SHP77 (cell line): ENCODE results near the gene ARF1.
A peak's percentile ranks its signal among the peaks of the same experiment; 100 is the strongest.

Experiments used
- DNase-seq, 2 experiments: peaks; one replicate each; lab custom pipeline; 2025; lab: John Stamatoyannopoulos, UW

The ARF1 gene

DNA sequence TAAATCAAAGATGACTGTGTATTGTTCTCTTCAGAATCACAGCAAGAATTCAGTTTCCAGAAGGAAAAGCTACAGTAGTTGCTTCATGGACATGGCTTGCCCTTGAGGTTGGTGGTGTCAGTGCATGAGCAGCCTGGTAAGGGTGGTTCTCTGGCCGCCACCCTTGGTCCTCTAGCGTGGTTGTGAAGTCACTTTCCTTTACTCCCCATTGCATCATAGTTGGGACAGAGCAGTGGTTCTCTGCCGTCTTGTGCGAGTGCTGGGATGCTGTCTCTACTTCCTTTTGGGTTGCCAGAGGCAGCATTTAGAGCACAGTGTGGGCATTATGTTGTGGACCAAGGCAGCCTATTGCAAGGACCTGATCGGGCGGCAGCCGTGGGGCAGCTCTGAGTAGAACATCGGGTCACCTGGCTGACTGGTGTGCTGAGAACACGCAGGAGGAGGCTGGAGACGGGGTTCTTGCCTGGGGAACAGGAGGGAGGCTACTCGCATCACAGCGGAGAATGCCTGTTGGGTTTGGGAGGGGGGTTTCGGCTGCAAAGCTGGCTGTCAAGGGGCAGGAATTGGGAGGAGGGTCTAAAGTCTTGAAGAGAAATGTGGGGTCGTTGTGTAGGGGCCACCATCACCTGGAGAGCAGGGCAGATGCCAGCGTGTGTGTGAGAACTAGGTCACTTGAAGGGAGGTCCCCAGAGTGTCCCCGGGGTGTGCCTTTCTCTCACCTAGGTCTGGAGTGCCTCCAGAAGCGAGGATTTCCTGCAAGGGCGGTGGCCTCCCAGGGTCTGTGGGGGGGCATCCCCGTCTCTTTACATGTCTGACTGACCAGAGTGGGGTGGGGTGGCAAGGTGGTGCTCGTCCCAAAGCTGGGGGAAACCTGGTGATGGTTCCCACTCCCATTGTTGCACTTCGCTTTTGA lies 6.3 kb downstream of the ARF1 start:
- DNase-seq, result no peak

DNA sequence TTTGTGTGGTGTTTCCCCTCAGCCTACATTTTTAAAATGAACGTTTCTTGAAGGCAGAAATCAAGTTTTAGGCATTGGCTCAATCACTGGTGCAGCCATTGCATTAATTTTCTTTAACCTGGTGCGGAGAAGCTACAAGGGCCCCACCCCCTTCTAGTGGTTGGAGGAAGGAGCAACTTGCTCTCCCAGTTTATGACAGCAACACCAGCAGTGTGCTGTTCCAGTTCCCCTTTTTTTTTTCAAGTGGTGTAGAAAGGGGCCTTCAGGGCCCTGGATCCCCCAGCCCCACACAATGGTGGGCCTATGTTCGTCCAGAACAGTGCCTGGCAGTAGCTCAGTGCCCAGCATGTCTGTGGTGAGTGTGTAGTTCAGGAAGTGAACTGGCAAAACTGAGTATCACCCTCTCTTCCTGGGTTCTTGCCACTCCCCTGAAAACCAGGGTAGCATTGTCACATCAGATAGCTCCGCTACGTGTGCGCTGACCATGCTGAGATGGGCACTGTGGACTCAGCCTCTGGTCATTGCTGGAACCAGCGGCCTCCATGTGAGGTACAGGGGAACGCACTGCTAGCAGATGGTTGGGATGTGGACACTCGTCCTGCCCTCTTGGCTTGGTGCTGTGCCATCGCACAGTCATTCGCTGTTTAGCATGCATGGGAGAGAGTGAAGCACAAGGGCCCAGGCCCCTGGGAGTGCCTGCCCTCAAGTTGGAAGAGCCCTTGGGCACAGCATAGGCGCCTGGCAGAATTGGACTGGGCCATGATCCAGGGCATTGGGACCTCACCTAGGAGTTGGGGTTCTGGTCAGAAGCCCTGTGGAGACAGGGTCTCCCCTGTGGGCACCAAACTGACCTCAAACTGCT lies 7.2 kb downstream of the ARF1 start:
- no peak for DNase-seq

DNA sequence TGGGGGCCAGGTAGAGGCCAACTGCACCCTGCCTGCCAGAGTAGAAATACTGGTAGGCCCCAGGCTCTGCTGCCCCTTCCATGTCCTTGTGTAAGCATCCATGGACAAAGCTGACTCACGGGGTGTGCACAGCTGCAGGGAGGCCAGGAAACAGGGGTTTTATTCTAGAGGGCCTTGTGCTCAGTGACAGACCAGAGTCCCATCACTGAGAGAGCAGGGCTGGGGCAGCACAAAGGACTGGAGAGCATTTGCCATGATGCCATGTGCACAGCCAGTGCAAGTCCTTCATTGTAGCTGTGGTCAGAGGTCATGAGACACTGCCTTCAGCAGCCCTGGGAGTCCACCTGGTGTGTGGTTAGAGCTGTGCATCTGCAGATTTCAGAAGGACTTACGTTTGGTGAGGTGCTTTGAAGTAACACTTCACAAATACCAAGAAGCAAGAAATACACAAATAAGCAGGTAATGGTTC lies 8.1 kb downstream of the ARF1 start:
- no peak for DNase-seq

DNA sequence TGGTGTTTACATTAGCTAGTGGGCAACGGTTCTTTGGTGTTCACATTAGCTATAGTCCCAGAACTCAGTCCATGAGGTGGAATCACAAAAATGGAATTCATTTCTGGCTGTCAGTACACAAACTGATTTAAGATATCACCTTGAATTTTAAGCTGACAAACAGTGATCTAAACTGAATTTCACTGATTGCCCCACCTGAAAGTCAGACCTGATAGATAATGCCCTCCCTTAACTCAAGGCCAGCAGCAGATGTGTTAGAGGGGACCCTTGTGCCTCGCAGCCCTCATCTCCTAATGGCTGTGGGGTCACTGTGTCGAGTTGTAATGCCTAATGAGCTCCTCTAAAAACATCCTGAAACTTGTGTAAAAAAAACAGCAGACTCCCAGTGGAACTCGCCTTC lies 8.6 kb downstream of the ARF1 start:
- DNase-seq, result no peak

DNA sequence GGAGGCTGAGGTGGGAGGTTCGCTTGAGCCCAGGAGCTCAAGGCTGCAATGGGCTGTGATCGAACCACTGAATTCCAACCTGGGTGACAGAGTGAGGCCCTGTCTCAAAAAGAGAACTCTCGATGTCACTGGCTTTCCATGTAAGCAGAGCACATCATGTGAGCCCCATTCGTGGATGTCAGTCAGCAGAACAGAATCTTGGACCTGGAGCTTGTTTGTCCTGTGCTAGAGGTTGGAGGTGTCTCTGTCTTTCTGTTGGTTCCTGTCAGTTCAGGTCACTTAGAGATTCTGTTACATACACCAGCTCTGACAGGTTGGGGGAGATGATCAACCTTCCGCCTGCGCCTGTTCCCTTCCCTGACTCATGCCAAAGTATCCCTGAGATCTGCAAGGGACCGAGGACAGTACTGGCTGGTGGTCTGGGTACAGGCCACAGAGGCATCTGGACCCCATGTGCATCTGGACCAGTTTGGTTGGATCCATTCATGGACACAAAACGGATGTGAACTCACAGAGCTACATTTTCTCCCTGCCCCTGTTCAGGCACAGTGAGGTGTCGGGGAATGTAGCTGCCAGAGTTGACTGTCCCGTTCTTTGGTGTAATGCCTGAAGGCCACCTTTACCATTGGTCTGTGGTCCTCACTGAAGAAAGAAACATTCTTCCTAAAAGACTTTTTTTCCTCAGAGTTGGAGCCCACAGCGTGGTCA lies 10.0 kb downstream of the ARF1 start:
- DNase-seq, result no peak

DNA sequence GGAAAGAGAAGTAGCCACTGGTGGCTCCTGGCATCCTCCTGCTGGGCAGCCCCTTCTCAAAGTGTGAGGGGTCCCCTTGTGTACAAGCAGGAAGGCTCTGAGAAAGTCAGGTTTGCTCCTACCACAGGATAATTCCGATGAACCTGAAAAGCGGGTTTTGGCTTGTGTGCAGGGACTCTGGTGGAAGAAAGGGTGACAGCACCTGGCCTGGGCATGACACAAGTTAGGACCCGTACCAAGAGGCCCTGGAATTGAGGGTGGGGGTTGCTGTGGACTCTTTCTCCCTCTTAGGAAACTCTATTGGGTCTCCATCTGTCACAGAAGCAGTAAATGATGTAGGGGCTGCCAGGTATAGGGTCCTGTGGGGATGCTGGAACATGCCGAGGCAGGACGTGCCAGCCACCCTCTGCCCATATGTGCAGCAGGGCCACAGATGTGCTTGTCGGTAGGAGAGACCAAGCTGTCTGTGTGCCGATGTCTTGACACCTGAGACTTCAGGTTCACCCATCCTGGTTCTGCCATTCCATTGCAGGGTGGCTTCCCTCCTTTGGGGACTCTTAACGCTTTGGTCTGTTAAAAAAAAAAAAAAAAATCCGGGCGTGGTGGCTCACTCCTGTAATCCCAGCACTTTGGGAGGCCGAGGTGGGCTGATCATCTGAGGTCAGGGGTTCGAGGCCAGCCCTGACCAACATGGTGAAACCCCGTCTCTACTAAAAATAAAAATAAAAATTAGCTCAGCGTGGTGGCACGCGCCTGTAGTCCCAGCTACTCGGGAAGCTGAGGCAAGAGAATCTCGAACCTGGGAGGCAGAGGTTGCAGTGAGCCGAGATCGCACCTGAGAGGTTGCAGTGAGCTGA lies 10.8 kb downstream of the ARF1 start:
- DNase-seq, result no peak

DNA sequence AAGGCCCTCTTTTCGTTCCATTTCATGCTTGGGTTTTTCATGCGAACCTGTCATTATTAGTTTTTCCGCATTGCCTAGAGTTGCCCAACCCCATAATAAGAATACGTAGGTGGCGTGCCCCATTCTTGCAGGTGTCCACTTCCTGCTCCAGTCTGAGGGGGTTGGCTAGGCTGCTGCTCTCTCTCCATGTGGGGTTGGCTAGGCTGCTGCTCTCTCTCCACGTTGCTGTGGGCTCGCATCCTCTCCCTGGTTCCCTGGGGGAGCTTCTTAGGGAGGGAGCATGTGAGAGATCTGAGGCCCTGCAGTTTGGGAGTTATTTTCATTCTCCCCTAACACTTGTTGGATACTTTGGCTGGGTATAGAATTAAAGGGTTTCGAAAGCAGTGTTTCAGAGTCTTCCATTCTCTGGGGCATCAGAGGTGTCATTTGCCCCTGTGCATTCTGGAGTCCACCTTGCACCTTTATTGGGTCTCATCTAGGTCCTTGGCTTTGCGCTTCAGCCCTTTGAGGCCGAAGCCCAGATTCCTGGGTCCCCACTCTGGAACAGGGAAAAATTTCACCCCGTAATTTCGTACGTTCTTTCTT lies 12.0 kb downstream of the ARF1 start:
- no peak for DNase-seq

DNA sequence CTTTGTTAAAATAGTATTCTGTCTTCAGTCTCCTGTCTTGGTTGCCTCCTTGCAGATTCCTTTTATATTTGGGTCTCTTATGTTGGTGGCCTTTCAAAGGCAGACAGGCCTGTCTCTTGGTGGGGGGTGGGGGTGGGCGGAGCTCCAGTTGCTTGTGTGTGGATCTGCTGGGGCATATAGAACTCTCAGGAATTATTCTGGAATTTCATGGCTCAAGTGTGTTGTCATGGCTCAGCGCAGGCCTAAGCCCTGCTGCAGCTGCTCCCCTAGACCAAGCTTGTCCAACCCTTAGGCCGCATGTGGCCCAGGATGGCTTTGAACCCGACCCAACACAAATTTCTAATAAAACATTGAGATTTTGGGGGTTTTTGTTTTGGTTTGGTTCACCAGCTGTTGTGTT lies 12.7 kb downstream of the ARF1 start:
- no peak for DNase-seq

DNA sequence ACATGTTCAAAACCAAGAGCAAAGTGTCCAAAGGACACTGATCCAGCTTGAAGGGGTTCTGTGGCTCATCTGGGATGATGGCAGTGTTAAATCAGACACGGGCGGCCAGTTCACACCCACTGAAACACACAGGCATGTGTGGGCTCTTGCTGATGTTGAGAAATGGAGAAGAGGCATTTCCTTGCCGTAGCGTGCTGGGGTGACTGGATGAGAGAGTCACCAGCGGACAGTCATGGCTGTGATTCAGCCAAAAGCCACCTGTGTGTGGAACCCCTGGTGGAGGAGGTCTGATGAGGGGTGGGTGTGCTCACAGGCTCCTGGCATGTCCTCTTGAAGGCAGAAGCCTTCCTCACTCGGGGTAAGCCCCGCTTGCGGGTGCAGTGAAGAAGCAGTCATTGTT lies 13.4 kb downstream of the ARF1 start:
- no peak for DNase-seq

DNA sequence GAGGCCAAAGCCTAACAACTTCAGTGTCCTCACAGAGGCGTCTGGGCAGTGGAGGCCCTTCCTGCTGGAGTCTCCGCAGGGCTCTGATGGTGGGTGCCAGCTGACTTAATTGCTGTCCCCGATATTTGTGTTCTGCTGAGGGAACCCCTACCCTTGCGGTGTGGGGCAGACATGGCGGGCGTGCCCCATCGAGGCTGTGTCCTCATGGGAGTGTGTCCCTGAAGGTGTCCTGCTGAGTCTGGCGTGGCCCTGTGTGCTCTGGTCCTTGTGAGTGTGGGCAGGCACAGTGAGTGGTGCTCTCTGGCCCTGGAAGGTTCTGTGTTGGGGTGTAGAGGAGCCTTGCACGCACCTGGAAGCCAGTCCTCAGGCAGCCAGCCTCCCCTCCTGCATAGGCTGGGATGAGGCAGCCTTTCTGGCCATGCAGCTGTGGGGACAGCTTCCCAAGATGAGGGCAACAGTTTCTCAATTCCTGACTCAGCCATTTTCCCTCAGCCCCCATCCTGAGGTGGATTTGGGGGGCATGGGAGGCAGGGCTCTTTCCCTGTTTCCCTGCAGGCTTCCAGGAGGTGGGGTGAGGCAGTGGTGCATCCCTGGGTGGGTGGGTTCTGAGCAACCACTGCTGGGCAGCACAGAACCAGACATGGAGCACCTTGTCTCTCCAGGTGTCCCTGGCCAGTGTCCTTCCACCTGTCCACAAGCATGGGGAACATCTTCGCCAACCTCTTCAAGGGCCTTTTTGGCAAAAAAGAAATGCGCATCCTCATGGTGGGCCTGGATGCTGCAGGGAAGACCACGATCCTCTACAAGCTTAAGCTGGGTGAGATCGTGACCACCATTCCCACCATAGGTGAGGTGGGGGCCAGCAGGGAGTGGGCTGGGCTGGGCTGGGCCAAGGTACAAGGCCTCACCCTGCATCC lies 14.2 kb downstream of the ARF1 start:
- no peak for DNase-seq

DNA sequence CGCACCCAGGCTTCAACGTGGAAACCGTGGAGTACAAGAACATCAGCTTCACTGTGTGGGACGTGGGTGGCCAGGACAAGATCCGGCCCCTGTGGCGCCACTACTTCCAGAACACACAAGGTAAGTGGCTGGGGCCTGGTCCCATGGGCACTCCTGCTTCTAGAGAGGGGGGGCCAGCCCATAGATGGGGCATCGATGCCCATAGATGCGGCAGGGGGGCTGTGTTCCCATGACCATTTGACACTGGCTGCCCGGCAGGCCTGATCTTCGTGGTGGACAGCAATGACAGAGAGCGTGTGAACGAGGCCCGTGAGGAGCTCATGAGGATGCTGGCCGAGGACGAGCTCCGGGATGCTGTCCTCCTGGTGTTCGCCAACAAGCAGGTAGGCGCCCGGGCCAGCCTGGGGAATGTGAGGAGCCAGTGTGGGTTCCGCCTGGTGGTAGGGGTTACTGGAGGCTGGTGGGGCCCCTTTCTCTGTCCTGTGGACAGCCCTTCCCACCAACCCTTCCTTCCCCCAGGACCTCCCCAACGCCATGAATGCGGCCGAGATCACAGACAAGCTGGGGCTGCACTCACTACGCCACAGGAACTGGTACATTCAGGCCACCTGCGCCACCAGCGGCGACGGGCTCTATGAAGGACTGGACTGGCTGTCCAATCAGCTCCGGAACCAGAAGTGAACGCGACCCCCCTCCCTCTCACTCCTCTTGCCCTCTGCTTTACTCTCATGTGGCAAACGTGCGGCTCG lies 15.0 kb downstream of the ARF1 start:
- DNase-seq, result no peak

DNA sequence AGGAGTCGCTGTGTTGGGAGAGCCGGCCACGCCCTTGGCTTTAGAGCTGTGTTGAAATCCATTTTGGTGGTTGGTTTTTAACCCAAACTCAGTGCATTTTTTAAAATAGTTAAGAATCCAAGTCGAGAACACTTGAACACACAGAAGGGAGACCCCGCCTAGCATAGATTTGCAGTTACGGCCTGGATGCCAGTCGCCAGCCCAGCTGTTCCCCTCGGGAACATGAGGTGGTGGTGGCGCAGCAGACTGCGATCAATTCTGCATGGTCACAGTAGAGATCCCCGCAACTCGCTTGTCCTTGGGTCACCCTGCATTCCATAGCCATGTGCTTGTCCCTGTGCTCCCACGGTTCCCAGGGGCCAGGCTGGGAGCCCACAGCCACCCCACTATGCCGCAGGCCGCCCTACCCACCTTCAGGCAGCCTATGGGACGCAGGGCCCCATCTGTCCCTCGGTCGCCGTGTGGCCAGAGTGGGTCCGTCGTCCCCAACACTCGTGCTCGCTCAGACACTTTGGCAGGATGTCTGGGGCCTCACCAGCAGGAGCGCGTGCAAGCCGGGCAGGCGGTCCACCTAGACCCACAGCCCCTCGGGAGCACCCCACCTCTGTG lies 15.9 kb downstream of the ARF1 start:
- DNase-seq, result no peak

DNA sequence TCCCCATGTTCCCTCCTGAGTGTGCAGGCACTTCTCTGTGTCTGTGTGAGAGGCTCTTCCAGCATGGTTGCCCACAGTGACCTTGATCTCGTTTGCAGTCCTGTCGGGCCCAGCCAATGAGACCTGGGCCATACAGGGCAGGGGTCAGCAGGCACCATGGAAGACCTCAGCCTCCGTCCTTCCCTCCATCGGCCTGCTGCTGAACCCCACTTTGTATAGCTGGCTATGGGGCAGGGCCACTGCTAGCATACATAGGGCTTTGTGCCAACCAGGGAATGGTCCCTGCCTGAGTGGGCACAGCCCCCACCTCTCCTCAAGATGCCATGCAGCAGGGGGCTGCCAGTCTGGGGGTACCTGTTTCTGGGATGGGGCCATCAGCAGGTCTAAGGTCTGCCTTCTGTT lies 16.8 kb downstream of the ARF1 start:
- DNase-seq, result no peak

DNA sequence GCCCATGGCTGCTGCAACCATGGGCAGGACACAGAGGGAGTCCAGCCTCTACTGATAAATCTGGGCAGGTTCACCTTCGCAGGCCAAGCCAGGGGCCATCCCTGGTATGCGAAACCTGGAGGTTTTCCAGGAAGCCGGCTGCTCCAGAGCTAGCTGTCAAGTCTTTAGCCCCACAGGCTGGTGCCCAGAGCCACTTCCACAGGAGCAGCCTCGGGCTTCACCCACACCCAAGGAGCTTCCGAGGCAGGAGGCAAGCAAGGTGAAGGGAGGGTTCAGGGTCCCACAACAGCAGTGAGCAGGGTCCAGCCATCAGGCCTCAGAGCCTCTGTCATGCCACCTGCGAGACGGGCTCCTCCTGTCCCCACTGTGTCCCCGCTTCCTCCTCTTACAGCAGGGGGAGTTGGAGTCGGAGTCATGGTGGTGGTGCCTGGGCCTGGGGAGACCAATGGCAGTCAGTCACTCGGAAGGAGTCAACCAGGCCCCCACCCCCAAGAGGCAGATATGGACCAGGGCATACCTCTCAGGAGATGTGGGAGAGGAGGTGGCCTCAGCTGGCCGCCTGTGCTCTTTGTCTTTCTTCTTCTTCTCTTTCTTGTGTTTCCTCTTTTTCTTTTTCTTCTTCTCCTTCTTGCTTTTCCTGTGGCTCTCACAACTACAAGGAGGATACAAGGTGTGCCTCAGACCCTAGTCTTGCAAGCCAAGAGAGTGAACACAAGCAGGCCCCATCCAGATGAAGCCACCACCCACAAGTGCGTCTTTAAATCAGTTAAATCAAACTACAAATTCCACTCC lies 18.5 kb downstream of the ARF1 start:
- no peak for DNase-seq

DNA sequence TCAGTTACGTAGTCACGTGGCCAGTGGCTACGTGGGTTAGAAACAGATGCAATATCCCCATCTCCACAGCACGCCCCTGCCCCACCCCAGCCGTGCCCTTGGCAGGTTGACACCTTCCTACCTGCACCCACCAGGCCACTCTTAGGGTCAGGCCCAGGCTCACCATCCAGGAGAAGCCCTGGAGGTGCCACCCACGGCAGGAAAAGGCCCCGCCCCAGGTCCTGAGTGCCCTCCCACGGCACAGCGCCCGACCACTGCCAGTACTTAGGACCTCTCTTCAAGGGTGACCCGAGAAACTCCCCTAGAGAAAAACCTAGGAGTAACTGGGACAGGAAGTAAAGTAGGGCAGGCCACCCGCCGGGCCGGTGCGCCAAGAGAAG lies 19.1 kb downstream of the ARF1 start:
- no peak for DNase-seq

DNA sequence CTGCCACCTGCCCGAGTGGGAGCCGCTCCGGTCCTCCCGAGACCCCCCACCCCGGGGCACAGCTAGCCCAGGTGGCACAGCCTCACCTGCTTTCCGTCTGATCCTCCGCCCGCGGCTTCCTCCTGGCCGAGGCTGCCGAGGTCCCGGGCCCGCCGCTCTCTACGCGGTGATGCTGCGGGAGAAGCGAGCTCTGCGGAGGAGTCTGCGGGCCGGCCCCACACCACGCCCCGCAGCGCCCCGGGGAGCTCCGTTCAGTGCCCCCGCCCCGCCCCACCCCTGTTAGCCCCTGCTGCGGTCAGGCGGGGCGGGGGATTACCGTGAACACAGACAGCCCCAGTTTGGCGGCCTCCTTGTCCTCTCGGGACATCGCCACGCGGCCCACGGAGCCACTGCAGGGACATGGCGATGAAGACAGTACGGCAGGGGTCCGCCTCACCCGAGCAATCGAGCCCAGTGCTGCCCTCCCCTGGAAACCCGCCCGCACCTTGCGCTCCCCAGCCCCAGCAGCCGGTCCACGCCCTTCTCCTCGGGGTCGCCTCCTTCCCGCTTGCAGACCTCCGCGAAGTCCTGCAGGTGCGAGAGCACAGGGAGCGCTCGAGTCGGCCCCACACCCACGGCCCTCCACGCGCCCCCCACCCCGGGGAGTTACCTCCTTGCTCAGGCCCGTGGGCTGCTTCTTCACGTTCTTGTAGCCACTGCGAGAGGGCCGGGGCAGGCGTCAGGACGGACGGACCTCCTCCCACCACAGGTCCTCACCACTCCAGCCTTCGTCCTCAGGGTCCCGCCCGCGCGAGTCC lies 19.7 kb downstream of the ARF1 start:
- peak; percentile 12 to 18 for DNase-seq
